Uterus (tissue), 2 donors: ENCODE measurements around the gene SEC24D.

Source experiments
- CTCF ChIP-seq, 4 experiments: fragments of 200-600 bp in 2 of 4; fragments of 450-650 bp in 2 of 4; sonication (generic) in 2 of 4; IDR thresholded peaks; one replicate each; pipeline ENCODE4 v1.5.1; 2016 to 2019; ENCODE audit warnings: antibody characterized with exemption in 4 of 4, mild to moderate bottlenecking in 2 of 4, moderate library complexity in 1 of 4
- POLR2A ChIP-seq, 2 donors: fragments of 450-650 bp; IDR thresholded peaks; one replicate each; pipeline ENCODE4 v1.6.1; 2016; ENCODE audit warnings: antibody characterized with exemption in 2 of 2, mild to moderate bottlenecking in 1 of 2, moderate library complexity in 1 of 2

DNA sequence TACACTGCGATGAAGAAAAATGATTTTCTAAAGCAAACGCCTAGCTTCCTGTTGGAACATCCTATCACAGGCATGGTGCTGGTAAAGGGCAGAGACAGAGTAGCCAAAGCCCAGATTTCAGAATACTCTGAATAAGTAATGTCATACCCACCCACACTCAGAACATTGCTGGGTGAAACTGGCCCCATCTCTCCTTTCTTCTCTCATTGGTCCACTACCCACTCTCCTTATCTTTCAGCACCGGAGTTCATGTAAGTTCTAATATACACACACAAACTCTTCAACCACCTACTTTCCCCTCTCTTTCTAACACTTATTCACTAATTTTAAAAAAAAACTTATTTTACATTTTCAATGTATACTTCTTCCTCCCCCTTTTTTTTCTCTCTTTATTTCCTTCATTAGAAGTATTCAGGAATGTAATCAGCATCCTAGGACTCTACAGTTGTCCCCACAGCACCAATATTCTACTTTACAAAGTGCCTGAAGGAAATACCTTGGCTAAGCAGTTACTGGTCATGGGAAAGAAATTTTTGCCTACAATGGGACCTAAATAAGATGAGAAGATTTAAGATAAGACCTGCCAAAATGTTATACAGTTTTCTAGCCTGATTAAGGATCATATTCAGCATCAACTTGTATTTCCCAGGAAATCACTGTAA lies 63.0 kb downstream of the SEC24D start:
- TF ChIP-seq CTCF (IDR thresholded peaks at IDR 0.05) (no peak), POLR2A (IDR thresholded peaks at IDR 0.05) (no peak)
